Gastrocnemius medialis (tissue), 4 donors: Measurements from ENCODE around the gene GANC.

Experiments used
- CTCF ChIP-seq, 5 experiments: fragments of 450-650 bp in 3 of 5; fragments of 200-600 bp in 2 of 5; sonication (generic) in 2 of 5; IDR thresholded peaks in 4 of 5; conservative IDR thresholded peaks in 1 of 5; 1 replicate in 4 of 5; 2 replicates in 1 of 5; pipeline ENCODE4 v1.5.1; 2016 to 2019; ENCODE audit warnings: antibody characterized with exemption in 5 of 5, mild to moderate bottlenecking in 3 of 5, moderate library complexity in 3 of 5
- POLR2A ChIP-seq, 2 donors: fragments of 450-650 bp; IDR thresholded peaks; one replicate each; pipeline ENCODE4 v1.6.1; 2017; ENCODE audit warnings: antibody characterized with exemption in 2 of 2, mild to moderate bottlenecking in 2 of 2, moderate library complexity in 2 of 2

GRCh38 chr15:42359985-42360384, 87.0 kb downstream of the GANC start:
- TF ChIP-seq POLR2A (IDR thresholded peaks at IDR 0.05): no peak
- no peak for TF ChIP-seq CTCF (IDR thresholded peaks at IDR 0.05 in 4 of 5, conservative IDR thresholded peaks at IDR 0.05 in 1 of 5)
